GM18909 (cell line): ENCODE data around the gene ROGDI.
"Not testable (repeated sequence)": the region's sequence is repeated elsewhere in the genome, so short reads cannot be mapped to it uniquely, and the experiment has no call there.

ENCODE experiments used
- ATAC-seq: cut with Tn5 transposase; IDR thresholded peaks from one replicate; pipeline ENCODE4 v1.9.1; 2021; ENCODE audit warnings: mild to moderate bottlenecking; ENCODE audit not compliant: unreplicated experiment, poor library complexity

ROGDI gene

DNA sequence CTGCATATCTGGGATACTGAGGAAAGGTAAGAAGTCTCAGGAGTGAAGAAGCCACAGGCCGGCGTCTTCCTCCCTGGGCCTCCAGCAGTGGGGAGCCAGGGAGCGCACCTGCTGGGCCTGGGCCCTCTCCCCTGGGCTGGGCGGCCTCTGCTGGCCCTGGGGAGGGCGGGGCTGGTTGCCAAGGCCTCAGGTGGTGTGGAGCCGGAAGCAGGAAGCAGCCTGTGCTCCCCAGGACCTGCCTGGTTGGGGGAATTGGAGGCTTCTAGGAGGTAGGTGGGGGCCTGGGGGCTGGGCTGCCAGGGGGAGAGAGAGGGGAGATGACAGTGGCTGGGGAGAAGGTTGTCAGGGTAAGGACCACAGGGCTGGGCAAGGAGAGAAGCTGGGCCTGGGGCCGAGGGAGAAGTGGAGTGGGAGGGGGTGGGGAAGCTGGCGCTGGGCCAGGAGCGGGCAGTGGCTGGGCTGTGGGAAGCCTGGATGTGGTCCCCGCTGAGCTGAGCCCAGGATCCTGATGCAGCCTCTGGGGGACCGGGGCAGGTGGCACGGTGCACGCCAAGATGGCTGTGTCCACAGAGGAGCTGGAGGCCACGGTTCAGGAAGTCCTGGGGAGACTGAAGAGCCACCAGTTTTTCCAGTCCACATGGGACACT, 7.1 kb downstream of the ROGDI start, which contains the start of gene SMIM22:
TSS of gene SMIM22 (plus strand) at position 189 of the 647 bp plus-strand sequence. CDS start at position 555, 366 bp downstream.
- no peak for ATAC-seq

DNA sequence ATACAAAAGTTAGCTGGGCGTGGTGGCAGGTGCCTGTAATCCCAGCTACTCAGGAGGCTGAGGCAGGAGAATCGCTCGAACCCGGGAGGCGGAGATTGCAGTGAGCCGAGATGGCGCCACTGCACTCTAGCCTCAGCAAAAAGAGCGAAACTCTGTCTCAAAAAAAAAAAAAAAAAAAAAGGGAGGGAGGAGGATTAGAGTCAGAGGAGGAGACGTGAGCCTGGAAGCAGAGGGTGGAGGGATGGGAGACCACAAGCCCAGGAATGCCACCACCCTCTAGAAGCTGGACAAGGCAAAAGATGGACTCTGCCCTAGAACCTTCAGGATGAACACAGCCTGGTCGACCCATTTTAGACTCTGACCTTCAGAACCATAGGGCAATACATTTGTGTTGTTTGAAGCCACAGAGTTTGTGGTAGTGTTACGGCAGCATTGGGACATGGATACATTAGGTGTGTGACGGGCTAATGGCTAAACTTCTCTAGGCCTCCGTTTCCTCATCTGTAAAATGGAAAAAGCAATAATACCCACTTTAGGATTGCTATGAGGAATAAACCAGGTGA, 9.4 kb downstream of the ROGDI start:
- ATAC-seq = no peak

DNA sequence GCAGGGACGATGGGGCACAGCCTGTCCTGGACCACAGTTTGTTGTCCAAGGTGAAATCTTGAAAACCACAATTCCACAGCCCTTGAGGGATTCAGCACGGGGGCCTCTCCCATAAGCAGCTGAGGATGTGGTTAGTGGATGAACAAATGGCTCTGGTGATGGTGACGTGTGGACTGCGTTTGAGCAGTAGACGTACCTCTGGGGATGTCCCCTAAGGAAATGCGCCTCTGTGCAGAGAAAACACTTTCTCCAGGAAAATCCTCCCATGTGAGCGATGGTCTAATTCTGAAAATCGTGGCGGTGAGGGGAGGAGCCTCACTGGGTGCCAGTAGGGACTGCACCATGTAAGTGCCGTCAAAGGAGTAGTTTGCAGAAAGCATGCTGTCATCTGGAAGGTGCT, 11.6 kb downstream of the ROGDI start:
- no peak for ATAC-seq

DNA sequence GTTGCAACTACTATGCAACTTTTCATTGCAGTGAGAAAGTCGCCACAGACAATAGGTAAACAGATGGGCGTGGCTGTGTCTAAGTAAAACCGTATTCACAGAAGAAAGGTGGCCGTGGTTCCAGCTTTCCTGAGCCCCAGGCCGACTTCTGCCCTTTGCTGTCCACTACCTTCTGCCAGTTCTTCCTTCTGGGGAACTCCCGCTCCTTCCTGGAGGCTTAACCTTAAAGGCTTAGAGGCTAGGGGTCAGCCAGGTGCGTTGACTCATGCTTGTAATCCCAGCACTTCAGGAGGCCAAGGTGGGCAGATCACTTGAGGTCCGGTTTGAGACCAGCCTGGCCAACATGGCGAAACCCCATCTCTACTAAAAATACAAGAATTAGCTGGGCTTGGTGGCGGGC, 12.2 kb downstream of the ROGDI start:
- no peak for ATAC-seq

DNA sequence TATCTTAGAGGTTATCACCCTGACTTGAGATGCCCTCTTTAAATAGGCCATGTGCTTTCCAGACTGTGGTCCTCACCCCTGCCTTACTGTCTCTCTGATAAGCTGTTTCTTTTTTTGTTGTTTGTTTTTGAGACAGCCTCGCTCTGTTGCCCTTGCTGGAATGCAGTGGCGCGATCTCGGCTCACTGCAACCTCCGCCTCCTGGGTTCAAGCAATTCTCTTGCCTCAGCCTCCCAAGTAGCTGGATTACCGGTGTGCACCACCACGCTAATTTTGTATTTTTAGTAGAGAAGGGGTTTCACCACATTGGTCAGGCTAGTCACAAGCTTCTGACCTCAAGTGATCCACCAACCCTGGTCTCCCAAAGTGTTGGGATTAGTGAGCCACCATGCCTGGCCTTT, 13.5 kb downstream of the ROGDI start:
- no peak for ATAC-seq

DNA sequence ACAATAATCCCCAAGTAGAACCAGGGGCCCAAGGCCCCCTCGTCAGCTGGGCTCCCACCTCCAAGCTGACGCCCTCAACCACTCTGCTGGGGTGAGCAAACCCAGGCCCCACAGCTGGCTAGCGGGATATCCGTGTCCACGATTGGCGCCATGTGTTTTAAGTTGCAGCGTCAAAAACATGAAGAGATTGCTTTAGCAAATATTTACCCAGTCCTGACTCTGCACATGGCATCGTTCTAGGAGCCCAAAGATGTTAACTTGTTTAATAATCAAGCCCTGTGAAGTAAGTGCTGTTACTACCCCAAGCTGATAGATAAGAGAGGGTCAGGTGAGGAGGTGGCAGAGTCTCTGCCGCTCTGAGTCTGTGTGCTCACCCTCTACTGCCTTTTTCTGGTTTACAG, 13.9 kb downstream of the ROGDI start:
- ATAC-seq = no peak

DNA sequence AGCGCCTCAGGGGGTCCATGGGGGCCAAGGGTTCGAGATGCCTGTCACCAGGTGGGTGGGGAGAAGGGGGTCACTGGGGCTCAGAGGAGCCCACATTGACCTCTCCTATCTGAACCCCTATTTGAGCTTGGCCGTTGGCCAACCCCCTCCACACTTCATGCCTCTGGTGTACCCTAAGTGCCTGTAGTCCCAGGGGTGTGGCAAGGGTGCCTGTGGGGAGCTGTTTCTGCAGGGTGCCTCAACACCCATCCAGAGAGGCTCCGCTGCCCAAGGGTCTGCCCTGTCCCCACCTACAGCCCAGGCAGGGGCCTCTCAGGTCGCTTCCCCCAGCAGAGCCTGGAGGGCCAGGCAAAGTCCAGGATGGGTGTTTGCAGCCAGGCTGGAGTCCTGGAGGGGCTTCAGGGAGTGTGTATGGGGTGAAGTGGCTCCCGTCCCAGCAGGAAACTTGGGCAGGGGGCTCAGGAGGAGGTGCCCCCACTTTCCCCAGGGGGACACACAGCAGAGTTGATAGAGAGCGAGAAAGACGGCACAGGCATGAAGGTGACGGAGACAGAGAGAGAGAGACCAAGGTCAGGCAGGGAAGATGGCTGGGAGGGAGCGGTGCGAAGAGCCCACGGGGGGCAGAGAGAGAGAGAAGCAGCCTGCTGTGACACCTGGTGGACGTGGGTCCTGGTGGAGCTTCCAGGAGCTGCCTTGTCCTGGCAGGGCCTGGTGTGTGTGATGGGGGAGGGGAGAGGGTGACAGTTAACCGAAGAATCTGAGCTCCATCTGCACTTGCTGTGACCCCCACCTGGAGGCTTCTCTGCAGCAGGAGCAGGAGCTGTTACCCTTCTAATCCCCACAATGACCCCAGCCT, 14.6 kb downstream of the ROGDI start, which contains the start of gene SEPTIN12:
TSS of gene SEPTIN12 (minus strand) at position 719 of the 856 bp plus-strand sequence. CDS start at position 19, 700 bp downstream.
- ATAC-seq = no peak

DNA sequence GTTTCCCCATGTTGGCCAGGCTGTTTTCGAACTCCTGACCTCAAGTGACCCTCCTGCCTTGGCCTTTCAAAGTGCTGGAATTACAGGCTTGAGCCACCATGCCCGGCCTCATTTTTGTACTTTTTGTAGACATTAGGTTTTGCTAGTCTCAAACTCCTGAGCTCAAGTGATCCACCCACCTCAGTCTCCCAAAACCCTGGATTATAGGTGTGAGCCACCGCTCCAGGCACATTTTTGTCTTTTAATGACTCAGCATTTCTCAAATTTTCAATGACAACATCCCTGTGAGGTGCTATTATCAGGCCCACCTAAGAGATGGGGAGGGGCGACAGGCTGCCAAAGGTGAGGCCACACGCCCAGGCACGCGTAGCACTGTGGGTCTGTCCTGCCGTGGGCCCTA, 15.4 kb downstream of the ROGDI start:
- ATAC-seq = no peak

DNA sequence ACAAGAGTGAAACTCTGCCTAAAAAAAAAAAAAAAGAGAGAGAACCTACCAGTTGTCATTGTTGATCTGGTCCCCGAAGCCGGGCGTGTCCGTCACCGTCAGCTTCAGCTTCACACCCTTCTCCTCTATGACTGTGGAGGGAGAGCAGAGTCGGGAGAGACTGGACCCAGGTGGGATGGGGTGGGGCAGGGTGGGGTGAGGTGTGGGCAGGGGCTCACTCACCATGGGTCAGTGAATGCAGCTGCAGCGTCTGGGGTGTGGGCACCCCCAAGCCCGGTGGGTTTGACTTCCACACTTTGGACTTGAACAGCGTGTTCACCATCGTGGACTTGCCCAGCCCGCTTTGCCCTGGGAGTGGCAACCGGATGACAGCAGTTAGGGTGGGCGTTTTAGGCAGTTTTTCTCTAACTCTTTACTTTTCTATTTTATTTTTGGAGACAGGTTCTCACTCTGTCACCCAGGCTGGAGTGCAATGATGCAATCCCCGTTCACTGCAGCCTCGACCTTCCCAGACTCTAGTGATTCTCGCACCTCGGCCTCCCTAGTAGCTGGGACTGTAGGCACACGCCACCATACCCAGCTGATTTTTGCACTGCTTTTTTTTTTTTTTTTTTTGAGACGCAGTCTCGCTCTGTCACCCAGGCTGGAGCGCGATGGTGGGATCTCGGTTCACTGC, 16.5 kb downstream of the ROGDI start:
- no peak for ATAC-seq

DNA sequence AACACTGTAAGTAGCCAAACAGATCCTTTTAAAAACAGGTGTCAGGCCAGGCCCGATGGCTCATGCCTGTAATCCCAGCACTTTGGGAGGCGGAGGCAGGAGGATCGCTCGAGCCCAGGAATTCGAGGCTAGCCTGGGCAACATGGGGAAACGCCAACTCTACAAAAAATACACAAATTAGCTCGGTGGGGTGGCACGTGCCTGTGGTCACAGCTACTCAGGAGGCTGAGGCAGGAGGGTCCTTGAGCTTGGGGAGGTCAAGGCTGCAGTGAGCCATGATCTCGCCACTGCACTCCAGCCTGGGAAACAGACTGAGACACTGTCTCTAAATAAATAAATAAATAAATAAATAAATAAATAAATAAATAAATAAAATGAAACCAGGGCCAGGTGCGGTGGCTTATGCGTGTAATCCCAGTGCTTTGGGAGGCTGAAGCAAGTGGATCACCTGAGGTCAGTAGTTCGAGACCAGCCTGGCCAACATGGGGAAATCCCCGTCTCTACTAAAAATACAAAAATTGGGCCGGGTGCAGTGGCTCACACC, 17.9 kb downstream of the ROGDI start:
- ATAC-seq = not testable (repeated sequence)

DNA sequence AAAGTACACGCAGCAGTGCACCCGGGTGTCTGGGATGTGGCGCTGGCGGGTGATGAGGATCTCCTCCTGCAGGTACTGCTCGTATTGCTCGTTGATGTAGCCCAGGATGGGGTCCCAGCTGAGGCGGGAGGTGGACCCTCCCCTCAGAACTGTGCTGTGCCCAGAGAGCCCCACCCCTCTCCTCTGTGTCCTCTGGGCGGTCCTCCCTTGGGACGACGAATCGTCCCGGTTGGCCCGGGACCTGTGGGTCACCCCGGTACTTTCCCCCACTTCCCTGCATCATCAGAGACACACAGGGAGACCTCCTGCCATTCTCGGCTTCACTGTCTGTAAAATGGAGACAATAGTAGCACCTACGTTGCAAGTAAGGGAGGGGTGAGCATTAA, 18.5 kb downstream of the ROGDI start:
- ATAC-seq = no peak

DNA sequence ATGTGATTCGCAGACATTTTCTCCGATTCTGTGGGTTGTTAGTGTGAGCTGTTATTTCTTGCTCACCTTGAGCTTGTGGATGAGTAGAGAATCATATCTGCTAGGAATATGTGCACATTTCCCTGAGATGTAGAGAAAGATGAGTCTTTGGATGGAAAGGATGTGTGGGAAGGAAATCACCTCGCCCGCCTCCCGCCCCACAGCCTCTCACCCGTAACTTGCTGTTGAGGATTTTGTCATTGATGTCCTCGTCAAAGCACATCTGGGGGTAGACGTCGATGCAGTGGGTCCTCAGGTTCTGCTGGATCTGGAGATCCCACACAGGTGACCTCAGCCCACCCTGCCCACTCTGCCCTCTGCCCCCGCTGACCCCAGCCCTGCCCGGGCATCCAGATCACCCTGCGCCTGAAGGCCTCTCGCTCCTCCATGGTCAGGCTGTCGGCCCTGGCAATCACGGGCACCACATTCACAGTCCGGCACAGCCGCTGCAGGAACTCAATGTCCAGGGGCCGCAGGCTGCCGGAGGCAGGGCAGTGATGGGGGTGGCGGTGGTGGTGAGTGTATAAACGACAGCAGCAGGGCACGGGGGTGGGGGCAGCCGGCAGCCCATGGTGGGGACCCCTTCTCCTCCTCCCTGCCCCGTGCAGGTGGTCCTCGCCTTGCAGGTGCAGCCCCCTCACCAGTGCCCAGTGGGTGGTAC, 19.0 kb downstream of the ROGDI start:
- ATAC-seq = no peak

DNA sequence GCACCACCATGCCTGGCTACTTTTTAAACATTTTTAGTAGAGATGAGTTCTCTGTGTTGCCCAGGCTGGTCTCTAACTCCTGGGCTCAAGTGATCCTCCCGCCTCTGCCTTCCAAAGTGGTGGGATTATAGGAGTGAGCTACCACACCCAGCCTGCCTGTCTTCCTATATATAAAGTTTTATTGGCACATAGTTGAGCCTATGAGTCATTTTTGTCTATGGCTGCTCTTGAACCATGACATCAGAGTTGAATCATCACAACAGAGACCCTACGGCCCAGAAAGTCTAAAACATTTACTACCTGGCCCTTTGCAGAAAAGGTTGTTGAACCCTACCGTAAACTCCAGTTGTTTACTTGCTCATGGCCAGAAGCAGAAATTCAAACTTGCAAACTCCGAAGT, 22.2 kb downstream of the ROGDI start:
- no peak for ATAC-seq

DNA sequence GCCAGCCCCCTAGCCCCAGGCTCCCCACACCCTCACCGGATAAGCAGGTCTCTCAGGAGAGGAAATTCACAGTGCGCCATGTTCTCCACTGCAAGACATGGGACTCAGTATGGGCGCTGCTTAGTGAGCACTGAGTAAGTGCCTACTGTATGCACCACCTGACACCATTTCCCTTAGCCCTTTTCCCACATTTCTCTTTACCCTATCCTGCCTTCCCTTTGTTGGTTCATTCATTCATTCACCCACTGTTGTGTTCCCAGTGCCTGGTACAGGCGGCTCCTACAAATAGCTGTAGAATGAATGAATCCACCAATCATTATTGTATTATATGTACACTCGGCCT, 24.4 kb downstream of the ROGDI start:
- no peak for ATAC-seq

DNA sequence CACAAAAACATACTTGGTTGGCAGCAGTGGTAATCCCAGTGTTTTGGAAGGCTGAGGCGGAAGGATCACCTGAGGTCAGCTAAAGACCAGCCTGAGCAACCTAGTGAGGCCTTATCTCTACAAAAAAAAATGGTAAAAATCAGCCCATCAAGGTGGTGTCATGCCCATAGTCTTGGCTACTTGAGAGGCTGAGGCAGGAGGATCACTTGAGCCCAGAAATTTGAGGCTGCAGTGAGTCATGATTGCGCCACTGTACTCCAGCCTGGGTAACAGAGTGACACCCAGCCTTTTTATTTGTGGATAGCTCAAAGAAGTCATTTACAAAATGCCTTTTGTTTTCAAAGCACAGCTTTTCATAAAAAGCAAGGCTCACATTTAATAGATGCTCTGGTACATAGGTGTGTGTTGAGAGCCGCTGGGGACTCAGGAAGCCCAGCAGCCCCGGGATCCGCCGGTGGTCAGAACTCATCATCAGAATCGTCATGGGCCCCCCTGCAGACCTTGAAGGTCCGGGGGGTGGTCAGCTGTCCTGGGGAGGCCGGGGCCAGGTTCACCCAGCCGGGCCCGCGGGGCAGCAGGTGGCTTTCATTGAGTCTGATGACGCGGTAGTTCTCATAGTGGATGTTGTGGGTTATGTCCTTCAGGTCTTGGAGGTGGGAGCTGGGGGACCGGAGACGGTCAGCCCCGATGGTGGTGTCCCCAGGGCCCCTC, 24.9 kb downstream of the ROGDI start:
- ATAC-seq = no peak

DNA sequence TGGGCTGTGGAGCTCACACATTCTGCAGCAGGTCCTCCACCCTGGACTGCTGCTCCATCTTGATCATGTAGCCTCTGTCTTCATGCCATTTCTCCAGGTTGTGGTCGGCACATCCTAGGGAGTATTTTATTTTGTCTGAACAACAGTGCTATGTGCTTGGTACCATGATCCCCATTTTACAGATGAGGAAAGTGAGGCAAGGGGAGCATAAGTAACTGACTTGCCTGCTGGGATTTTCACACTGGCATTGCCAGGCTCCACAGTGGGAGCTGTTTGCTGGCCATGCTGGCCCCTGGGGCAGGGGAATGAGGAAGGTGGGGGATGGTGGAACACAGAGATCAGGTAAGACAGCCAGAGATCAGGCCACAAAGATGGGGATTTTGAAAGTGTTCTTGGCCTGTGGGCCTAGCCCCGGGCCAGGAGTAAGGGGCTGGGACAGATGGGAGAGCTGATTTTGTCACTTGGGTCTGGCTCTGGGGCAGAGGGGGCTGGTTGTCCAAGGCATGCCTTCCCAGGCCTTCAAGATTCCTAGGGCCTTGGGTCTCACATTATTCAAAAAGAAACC, 26.2 kb downstream of the ROGDI start:
- no peak for ATAC-seq

DNA sequence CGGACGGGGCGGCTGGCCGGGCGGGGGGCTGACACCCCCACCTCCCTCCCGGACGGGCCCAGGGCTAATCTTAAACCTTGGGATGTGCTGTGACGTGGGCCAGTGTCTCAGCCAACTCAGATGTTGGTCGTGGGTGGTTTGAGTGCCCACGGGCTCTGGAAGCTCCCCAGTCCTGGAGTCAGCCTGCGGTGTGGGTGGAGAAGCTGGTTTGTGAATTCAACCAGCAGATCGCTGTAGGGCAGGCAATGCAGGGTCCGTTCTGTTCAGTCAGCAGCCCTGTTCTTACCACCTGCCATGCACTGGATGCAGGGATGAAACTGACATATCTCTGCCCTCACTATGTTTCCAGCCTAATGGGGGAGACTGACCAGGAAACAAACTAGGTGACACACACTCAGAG, 27.4 kb downstream of the ROGDI start:
- ATAC-seq = no peak

DNA sequence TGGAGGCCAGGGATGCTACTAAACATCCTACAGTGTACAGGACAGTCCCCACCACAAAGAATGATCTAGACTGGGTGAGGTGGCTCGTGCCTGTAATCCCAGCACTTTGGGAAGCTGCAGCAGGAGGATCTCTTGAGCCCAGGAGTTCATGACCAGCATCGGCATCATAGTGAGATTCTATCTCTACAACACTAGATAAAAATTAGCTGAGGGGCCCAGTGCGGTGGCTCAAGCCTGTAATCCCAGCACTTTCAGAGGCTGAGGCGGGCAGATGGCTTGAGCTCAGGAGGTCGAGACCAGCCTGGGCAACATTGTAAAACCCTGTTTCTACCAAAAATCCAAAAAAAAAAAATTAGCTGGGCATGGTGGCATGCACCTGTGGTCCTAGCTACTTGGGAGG, 30.1 kb downstream of the ROGDI start:
- ATAC-seq = no peak

DNA sequence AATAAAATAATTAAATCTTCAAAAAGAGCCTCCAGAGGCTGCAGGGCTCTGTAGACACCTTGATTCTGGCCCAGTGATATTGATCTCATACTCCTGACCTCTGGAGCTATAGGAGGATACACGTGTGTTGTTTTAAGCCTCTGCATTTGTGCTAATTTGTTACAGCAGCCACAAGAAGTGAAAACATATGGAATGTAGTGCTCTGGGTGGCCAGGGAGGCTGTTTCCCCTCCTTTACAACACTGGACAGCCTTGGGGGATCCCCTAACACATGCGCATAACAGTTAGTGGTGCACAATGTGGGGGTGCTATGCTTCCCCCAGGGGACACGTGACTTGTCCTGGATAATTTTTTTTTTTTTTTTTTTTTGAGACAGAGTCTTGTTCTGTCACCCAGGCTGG, 30.8 kb downstream of the ROGDI start:
- ATAC-seq = no peak
